ENCODE results near the gene OSBP. TPM values are rescaled to one million over a fixed set of nuclear protein-coding genes. Genes with fewer than 3 reads are reported as not detected.

Gene OSBP
- total and polyA plus RNA-seq, 2 experiments from 2014 or later: 10.7 to 26.4 TPM

DNA sequence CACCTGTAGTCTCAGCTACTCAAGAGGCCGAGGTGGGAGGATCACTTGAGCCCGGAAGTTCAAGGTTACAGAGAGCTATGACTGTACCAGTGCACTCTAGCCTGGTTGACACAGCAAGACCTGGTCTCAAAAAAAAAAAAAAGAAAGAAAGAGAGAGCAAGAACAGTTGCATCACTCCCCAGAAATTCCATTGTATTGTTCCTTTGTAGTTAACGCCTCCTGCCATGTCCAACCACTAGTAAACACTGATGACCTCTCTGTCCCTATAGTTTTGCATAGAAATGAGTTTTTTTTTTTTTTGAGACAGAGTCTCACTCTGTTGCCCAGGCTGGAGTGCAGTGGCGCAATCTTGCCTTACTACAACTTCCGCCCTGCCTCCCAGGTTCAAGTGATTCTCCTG is 42.5 kb upstream of the OSBP start:
- Histone ChIP-seq H3K36me3 (ENCODE audit: low read depth) (peaks cover 93% of the 10 kb centered on the region), H2AFZ (no peak overlapping the region), H3K4me1 (ENCODE audit: insufficient read depth) (peaks cover 14% of the 10 kb centered on the region; the same call in 1 of the 2 replicates), H3K9me2 (ENCODE audit: insufficient read depth) (no peaks in the 10 kb centered on the region), H3K27ac (no peak overlapping the region), H3K27me3 (replicated peaks; ENCODE audit: insufficient read depth) (no peaks in the 10 kb centered on the region), H3K4me2 (ENCODE audit: unreplicated experiment) (no peak overlapping the region), H4K20me1 (ENCODE audit: insufficient read depth) (peaks cover 6% of the 10 kb centered on the region; the same call in 1 of the 2 replicates), H3F3A (ENCODE audit: insufficient read depth) (0 out of 2 replicates have a peak, but pooled peaks cover 8% of the 10 kb centered on the region), H3K4me3 (no peak overlapping the region), H3K79me2 (ENCODE audit: insufficient read depth) (peaks cover 66% of the 10 kb centered on the region), H3K9me3 (ENCODE audit: low read depth) (no peaks in the 10 kb centered on the region), H3K9ac (no peak overlapping the region)
- TF ChIP-seq EZH2 (IDR thresholded peaks at IDR 0.05; ENCODE audit: insufficient read depth, poor library complexity, severe bottlenecking): no peak
- no peak for TF ChIP-seq EZH2phosphoT487 (IDR thresholded peaks at IDR 0.05; ENCODE audit: insufficient read depth, low read depth)
- in situ Hi-C loops (cut with MboI): no loop called here
- DNase-seq: no peak
- WGBS, 2 experiments (ENCODE audit: low coverage in 1 of 2, low lambda C conversion rate in 2 of 2, missing lambda C conversion rate in 2 of 2): 98% methylated on average over 5 of the region's 5 CpGs

DNA sequence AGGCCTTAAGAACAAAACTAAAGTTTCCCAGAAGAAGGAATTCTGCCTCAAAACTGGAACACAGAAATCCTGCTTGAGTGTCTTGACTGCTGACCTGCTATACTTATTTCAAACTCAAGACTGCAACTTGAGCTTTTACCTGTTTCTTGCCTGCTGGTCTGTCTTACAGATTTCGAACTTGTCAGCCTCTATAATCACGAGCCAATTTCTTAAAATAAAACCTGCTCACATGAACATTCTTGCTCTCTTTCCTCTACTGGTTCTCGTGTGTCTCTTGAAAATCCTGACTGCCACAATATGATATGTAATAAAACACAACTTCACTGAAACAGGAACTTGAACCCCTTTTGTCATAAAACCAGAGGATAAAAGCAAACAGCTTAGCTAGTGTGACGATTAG is 39.3 kb upstream of the OSBP start:
- DNase-seq: no peak
- Histone ChIP-seq H3K36me3 (ENCODE audit: low read depth) (peaks cover 96% of the 10 kb centered on the region), H3K27ac (no peak overlapping the region), H3K9ac (no peak overlapping the region), H3K4me1 (ENCODE audit: insufficient read depth) (0 out of 2 replicates have a peak, but pooled peaks cover under 1% of the 10 kb centered on the region), H3K4me3 (no peak overlapping the region), H3K4me2 (ENCODE audit: unreplicated experiment) (no peak overlapping the region), H3K9me3 (ENCODE audit: low read depth) (no peaks in the 10 kb centered on the region), H3K27me3 (replicated peaks; ENCODE audit: insufficient read depth) (no peaks in the 10 kb centered on the region), H3F3A (ENCODE audit: insufficient read depth) (no peaks in the 10 kb centered on the region), H2AFZ (no peak overlapping the region), H3K79me2 (ENCODE audit: insufficient read depth) (peaks cover 34% of the 10 kb centered on the region), H3K9me2 (ENCODE audit: insufficient read depth) (no peaks in the 10 kb centered on the region), H4K20me1 (ENCODE audit: insufficient read depth) (no peaks in the 10 kb centered on the region)
- in situ Hi-C loops (cut with MboI): no loop called here
- TF ChIP-seq EZH2phosphoT487 (IDR thresholded peaks at IDR 0.05; ENCODE audit: insufficient read depth, low read depth) (no peak), EZH2 (IDR thresholded peaks at IDR 0.05; ENCODE audit: insufficient read depth, poor library complexity, severe bottlenecking) (no peak)
- WGBS, 2 experiments (ENCODE audit: low coverage in 1 of 2, low lambda C conversion rate in 2 of 2, missing lambda C conversion rate in 2 of 2): 80% methylated on average over 4 of the region's 4 CpGs

DNA sequence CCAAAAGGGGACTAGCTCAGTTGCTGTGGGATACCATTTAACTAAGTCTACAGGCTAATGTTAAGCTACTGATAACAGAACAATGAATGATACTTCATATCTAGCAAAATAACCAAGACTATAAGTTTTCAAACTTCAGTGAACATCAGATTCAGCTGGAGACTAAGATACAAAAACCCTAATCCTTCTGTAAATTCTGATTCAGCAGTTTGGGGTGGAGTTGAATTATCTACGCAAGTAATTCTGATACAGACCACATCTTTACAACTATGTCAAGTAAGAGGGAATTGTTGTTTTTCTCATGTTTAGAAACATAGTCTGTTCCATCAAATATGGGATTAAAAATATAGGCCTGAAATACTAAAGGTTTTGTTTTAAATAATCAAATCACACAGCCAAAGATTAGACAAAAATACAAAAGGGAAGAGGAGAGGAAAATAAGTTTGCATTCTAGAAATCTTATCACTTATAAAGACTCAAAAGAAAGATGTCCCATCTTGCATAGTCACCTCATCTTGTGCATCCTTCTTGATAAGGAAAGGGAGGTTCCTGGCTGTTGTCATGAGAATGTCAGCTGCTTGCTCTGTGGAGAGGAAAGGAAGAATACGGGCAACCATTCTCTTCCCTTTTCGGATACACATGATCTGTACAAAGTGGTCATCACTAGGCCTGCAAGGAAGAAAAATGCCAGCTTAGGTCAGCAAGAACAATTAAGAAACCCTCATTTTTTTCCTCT is 31.8 kb upstream of the OSBP start:
- Histone ChIP-seq H3K4me2 (ENCODE audit: unreplicated experiment) (no peak overlapping the region), H3K9me2 (ENCODE audit: insufficient read depth) (no peaks in the 10 kb centered on the region), H3F3A (ENCODE audit: insufficient read depth) (peaks cover 6% of the 10 kb centered on the region; the same call in 1 of the 2 replicates), H3K27ac (no peak overlapping the region), H3K4me1 (ENCODE audit: insufficient read depth) (no peaks in the 10 kb centered on the region; the same call in 1 of the 2 replicates), H3K79me2 (ENCODE audit: insufficient read depth) (peaks cover 19% of the 10 kb centered on the region; the same call in 1 of the 2 replicates), H3K4me3 (no peak overlapping the region), H3K27me3 (replicated peaks; ENCODE audit: insufficient read depth) (no peaks in the 10 kb centered on the region), H3K9ac (no peak overlapping the region), H4K20me1 (ENCODE audit: insufficient read depth) (no peaks in the 10 kb centered on the region), H2AFZ (no peak overlapping the region), H3K9me3 (ENCODE audit: low read depth) (no peaks in the 10 kb centered on the region), H3K36me3 (ENCODE audit: low read depth) (peaks cover 93% of the 10 kb centered on the region)
- WGBS, 2 experiments (ENCODE audit: low coverage in 1 of 2, low lambda C conversion rate in 2 of 2, missing lambda C conversion rate in 2 of 2): 80 to 86% methylated on average over 3 of the region's 3 CpGs
- TF ChIP-seq EZH2phosphoT487 (IDR thresholded peaks at IDR 0.05; ENCODE audit: insufficient read depth, low read depth): no peak
- TF ChIP-seq EZH2 (IDR thresholded peaks at IDR 0.05; ENCODE audit: insufficient read depth, poor library complexity, severe bottlenecking): no peak
- DNase-seq: no peak
- in situ Hi-C loops (cut with MboI): no loop called here

DNA sequence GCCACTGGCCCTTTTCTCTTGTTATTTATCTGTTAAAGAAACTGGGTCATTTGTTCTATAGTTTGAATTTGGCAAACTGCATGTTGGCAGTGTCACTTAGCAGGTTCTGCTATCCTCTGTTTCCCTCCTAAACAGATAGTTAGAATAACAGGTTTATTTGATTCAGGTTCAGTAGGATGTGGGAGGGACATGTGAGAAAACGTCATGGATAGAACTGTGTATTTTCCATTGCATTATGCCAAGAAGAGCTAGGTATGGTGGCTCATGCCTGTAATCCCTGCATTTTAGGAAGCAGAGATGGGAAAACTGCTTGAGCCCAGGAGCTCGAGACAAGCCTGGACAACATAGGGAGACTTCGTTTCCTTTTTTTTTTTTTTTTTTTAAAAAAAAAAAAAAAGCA is 29.0 kb upstream of the OSBP start:
- Histone ChIP-seq H3K36me3 (ENCODE audit: low read depth) (peaks cover 90% of the 10 kb centered on the region), H2AFZ (no peak overlapping the region), H3K4me1 (ENCODE audit: insufficient read depth) (no peaks in the 10 kb centered on the region; the same call in 1 of the 2 replicates), H4K20me1 (ENCODE audit: insufficient read depth) (no peaks in the 10 kb centered on the region), H3K79me2 (ENCODE audit: insufficient read depth) (peaks cover 19% of the 10 kb centered on the region; the same call in 1 of the 2 replicates), H3K27ac (no peak overlapping the region), H3K9ac (no peak overlapping the region), H3K9me2 (ENCODE audit: insufficient read depth) (no peaks in the 10 kb centered on the region), H3F3A (ENCODE audit: insufficient read depth) (peaks cover 9% of the 10 kb centered on the region; the same call in 1 of the 2 replicates), H3K9me3 (ENCODE audit: low read depth) (no peaks in the 10 kb centered on the region), H3K4me2 (ENCODE audit: unreplicated experiment) (no peak overlapping the region), H3K4me3 (no peak overlapping the region), H3K27me3 (replicated peaks; ENCODE audit: insufficient read depth) (no peaks in the 10 kb centered on the region)
- 81% methylated on average over 3 of the region's 3 CpGs for WGBS, 2 experiments (ENCODE audit: low coverage in 1 of 2, low lambda C conversion rate in 2 of 2, missing lambda C conversion rate in 2 of 2)
- in situ Hi-C loops (cut with MboI): no loop called here
- TF ChIP-seq EZH2 (IDR thresholded peaks at IDR 0.05; ENCODE audit: insufficient read depth, poor library complexity, severe bottlenecking) (no peak), EZH2phosphoT487 (IDR thresholded peaks at IDR 0.05; ENCODE audit: insufficient read depth, low read depth) (no peak)
- no peak for DNase-seq

Measured in GM23248 (cell line).